Measurements from ENCODE around the gene SYNPO2. TPM values are rescaled to one million over a fixed set of nuclear protein-coding genes. Genes with fewer than 3 reads are reported as not detected.

The SYNPO2 gene
- total RNA-seq, 1 donor from 2014 or later = 109 TPM

DNA sequence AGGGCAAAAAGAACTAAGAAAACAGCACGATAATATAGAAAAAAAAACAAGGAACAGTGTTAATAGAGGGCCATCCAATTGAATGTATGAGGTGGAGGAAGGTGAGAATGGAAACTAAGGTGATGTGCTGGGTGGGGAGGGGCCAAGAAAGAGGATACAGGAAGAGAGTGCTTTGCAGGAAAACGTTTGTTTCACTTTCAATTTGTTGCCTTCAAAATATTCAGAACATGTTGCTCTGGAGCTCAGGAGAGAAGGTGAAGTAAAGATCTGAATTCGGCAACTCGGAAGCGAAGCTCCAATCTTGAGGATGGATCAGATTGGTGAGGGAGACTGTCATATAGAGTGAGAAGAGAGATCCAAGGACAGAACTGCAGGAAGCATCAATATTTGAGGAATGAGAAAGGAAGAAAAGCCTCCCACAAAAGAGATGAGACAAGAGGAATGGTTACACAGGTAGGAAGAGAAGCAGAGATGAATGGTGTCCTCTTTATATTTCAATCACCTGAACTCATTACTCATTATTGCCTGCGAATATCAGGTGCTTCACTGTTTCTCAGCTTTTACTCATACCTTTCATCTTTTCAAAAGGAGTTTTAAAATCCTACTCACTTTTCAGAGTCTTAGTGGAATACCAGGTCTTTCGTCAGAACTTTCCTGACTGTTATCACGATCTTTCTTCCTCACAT, 38.0 kb upstream of the SYNPO2 start:
- Histone ChIP-seq H3K4me3 (peak overlapping the region; percentile 39), H3K9me3 (no peaks in the 10 kb centered on the region), H3K27me3 (no peaks in the 10 kb centered on the region), H3K4me1 (peaks cover 8% of the 10 kb centered on the region), H3K36me3 (no peaks in the 10 kb centered on the region), H3K27ac (no peak overlapping the region)
- no peak for DNase-seq (ENCODE audit: extremely low spot score in 2 of 2)
- intact Hi-C loops (cut with DNase I) = no loop called here
- no peak for TF ChIP-seq POLR2A (IDR thresholded peaks at IDR 0.05)
- no peak for TF ChIP-seq CTCF (IDR thresholded peaks at IDR 0.05)
- TF ChIP-seq POLR2AphosphoS5 (IDR thresholded peaks at IDR 0.05; ENCODE audit: insufficient read depth in 1 of 2, low read depth in 1 of 2) = no peak

GRCh38 chr4:118857760-118858159, 30.9 kb upstream of the SYNPO2 start:
- intact Hi-C loops (cut with DNase I) = no loop called here
- DNase-seq (ENCODE audit: extremely low spot score in 2 of 2) = no peak
- H3K27me3 ChIP-seq = no peaks in the 10 kb centered on the region
- H3K27ac ChIP-seq = no peak overlapping the region
- H3K4me1 ChIP-seq = no peaks in the 10 kb centered on the region
- no peak for TF ChIP-seq POLR2A (IDR thresholded peaks at IDR 0.05)
- TF ChIP-seq CTCF (IDR thresholded peaks at IDR 0.05) = no peak
- TF ChIP-seq POLR2AphosphoS5 (IDR thresholded peaks at IDR 0.05; ENCODE audit: insufficient read depth in 1 of 2, low read depth in 1 of 2) = no peak
- no peak overlapping the region for H3K4me3 ChIP-seq
- no peaks in the 10 kb centered on the region for H3K36me3 ChIP-seq
- no peaks in the 10 kb centered on the region for H3K9me3 ChIP-seq

DNA sequence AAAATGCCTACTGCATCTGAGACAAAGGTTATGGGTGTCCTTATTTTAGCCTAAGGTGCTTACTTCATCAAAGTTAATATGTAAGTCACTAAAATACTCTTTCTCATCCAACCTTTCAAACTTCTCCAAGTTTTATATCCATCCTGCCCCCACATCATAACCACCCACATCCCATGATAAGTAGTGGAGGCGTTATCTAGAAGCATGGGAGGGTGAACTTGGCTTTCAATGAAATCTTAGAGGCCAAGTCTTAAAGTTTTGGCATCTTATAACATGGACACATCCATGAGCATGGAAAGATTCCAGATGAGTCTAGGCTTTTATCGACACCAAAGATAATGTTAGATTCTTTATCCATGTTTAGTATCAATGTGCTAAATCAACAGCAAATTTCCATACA, 29.9 kb upstream of the SYNPO2 start:
- Histone ChIP-seq H3K27ac (no peak overlapping the region), H3K9me3 (no peaks in the 10 kb centered on the region), H3K4me3 (no peak overlapping the region), H3K4me1 (no peaks in the 10 kb centered on the region), H3K27me3 (no peaks in the 10 kb centered on the region), H3K36me3 (no peaks in the 10 kb centered on the region)
- DNase-seq (ENCODE audit: extremely low spot score in 2 of 2) = no peak
- TF ChIP-seq POLR2AphosphoS5 (IDR thresholded peaks at IDR 0.05; ENCODE audit: insufficient read depth in 1 of 2, low read depth in 1 of 2) (no peak), CTCF (IDR thresholded peaks at IDR 0.05) (no peak), POLR2A (IDR thresholded peaks at IDR 0.05) (no peak)
- intact Hi-C loops (cut with DNase I) = no loop called here

DNA sequence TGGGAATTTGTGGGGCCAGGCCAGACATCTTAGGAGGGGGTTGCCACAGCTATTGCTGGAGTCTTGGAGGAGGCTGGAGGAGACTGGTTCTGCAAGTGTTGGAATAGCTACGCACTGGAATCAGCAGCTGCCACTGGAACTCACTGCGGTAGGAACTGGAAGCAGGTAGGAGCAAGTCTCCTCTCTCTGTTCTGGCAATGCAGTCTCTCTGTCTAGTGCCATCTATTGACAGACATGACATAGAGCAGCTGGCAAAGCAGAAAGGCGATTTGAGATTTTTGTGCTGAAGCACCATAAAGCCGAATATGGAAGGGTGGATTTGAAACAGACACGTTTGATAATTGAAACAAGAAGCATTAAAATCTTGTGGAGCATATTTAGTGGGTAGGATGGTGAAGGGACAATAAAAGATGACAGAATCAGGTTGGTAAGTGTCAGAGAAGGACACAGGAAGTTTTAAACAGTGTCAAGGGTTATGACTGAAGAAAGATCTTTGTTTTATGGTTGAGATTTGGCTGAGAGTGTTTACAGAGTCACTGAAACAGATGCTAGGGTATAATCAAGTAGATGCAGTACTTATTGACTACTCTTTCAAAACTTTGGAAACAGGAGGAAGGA, 23.5 kb upstream of the SYNPO2 start:
- Histone ChIP-seq H3K36me3 (no peaks in the 10 kb centered on the region), H3K9me3 (no peaks in the 10 kb centered on the region), H3K27me3 (no peaks in the 10 kb centered on the region), H3K27ac (no peak overlapping the region), H3K4me1 (peaks cover 7% of the 10 kb centered on the region), H3K4me3 (no peak overlapping the region)
- intact Hi-C loops (cut with DNase I) = no loop called here
- no peak for TF ChIP-seq POLR2A (IDR thresholded peaks at IDR 0.05)
- peak in 1 of 3 experiments; percentile 2 for TF ChIP-seq CTCF (IDR thresholded peaks at IDR 0.05)
- TF ChIP-seq POLR2AphosphoS5 (IDR thresholded peaks at IDR 0.05; ENCODE audit: insufficient read depth in 1 of 2, low read depth in 1 of 2) = peak in 1 of 2 donors; percentile 67
- no peak for DNase-seq (ENCODE audit: extremely low spot score in 2 of 2)

DNA sequence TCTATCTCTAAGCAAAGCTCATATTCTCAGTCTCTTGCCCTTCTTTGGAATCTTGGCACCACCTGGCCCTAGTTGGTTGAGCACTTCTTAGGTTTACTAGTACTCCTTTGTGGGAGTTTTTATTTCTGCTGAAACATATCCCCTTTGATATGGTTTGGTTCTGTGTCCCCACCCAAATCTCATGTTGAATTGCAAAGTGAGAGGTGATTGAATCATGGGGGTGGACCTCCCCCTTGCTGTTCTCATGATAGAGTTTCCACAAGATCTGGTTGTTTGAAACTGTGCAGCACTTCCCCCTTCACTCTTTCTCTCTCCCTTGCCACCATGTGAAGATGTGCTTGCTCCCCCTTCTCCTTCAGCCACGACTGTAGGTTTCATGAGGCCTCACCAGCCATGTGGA, 22.2 kb upstream of the SYNPO2 start:
- no peaks in the 10 kb centered on the region for H3K36me3 ChIP-seq
- no peaks in the 10 kb centered on the region for H3K27me3 ChIP-seq
- H3K4me1 ChIP-seq = peaks cover 7% of the 10 kb centered on the region
- H3K27ac ChIP-seq = no peak overlapping the region
- no peak for DNase-seq (ENCODE audit: extremely low spot score in 2 of 2)
- TF ChIP-seq CTCF (IDR thresholded peaks at IDR 0.05) (no peak), POLR2AphosphoS5 (IDR thresholded peaks at IDR 0.05; ENCODE audit: insufficient read depth in 1 of 2, low read depth in 1 of 2) (no peak), POLR2A (IDR thresholded peaks at IDR 0.05) (no peak)
- H3K4me3 ChIP-seq = no peak overlapping the region
- intact Hi-C loops (cut with DNase I) = no loop called here
- H3K9me3 ChIP-seq = no peaks in the 10 kb centered on the region

Measured in vagina (tissue), 2 donors.